ENCODE results near the gene PRSS48. TPM values are rescaled to one million over a fixed set of nuclear protein-coding genes. Genes with fewer than 3 reads are reported as not detected.

The PRSS48 gene
- total RNA-seq, 1 experiment from 2014 or later: not detected

Small RNAs within 50 kb of the gene (small RNA-seq; reads per million reads assigned to genes)
- not detected for gene AC104819.2
- gene RNU6-1282P: not detected

Other genes with a start within 250 kb of the PRSS48 start
- gene RPS3A, start 177.5 kb upstream of the PRSS48 start, total RNA-seq (2014; rRNA removed; shearing (Covaris generic)): 2,043 and 2,904 TPM in 2 replicates
- gene SH3D19, start 48.4 kb downstream of the PRSS48 start, total RNA-seq (2014; rRNA removed; shearing (Covaris generic)): 22.6 and 22.7 TPM in 2 replicates
- 8.5 and 11.7 TPM in 2 replicates for gene FHIP1A, start 132.0 kb downstream of the PRSS48 start, total RNA-seq (2014; rRNA removed; shearing (Covaris generic))

Data from HT1080 (cell line).